Measurements from ENCODE around the gene KCNMB2.

DNA sequence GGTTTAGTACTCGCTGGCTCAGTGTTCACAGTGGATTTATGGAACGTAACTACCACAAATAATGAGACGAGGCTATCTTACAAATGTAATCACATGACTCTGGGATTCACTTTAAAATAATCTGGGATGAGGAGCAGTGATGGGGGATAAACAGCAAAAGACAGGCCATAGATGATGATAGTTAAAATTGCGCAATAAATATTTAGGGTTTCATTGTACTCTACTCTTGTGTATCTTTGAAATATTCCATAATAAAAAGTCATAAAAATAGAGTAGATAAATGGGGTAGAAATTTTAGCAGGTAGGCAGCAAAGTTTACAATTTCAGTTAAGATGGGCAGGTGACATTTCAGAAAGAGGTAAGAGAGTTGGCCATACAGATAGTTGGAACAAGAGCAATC, 196.6 kb downstream of the KCNMB2 start:
- TF ChIP-seq EP300 (IDR thresholded peaks at IDR 0.05; ENCODE audit: low read depth) (no peak), POLR2A (IDR thresholded peaks at IDR 0.05) (no peak)

All from transverse colon (tissue), 1 donor.